Nucleus accumbens (tissue), 56 donors: ENCODE results near the gene TUFT1.
"Not testable (repeated sequence)": the region's sequence is repeated elsewhere in the genome, so short reads cannot be mapped to it uniquely, and the experiment has no call there.

Experiments
- DNase-seq, 56 donors: peaks; one replicate each; lab custom pipeline; 2025; lab: John Stamatoyannopoulos, UW

Gene TUFT1

DNA sequence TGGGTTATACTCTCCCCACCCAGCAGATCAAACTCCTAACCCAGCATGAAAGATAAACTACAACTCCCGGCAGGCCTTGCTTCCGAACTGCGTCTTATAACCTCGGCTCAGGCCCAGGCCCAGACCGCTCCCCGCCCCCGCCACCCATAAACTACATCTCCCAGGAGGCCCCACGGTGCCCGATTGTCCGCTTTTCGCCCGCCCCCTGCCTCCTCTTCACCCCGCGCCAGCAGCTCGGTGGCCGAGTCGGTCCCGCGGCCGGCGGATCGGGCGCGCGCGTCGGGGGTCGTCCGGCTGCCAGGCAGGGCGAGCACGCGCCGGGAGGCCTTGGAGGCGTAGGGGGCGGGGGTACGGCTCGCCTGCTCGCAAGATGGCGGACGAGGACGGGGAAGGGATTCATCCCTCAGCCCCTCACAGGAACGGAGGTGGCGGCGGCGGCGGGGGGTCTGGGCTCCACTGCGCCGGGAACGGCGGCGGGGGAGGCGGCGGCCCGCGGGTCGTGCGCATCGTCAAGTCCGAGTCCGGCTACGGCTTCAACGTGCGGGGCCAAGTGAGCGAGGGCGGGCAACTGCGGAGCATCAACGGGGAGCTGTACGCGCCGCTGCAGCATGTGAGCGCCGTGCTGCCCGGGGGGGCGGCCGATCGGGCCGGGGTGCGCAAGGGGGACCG is 71.9 kb downstream of the TUFT1 start, which contains the start of gene SNX27:
Gene SNX27, plus strand, starts transcription at position 219 of the 669 bp plus-strand sequence. Its CDS starts 152 bp downstream, at position 371.
- peak in 55 of 56 donors; percentile 54 to 97 (median 90) for DNase-seq

GRCh38 chr1:151612501-151613281 is 72.6 kb downstream of the TUFT1 start:
- peak in 41 of 56 donors; percentile 13 to 70 (median 54) for DNase-seq

DNA sequence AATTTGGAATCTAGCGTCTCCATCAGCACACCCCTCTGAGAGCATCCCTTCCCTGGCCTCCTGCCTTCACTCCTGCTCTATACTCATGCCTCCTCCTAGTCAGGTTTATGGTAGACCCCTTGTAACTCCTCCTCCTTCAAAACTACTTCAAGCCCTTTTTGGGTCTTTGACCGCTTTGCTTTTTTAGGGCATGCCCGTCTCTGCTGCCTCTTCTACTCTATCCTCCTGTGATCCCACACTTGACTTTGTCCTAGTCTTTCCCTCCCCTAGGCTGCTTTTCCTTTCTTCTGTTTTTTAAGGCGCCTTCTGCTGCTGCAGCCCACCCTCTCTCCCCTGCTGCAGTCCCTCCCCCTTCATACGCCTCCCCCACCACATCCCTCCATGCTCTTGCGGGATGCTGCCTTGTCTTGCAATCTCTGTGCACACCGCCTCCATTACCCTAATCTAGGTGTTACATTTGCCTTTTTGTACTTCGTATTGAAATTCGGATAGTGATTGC is 73.2 kb downstream of the TUFT1 start:
- DNase-seq = peak in 17 of 56 donors; percentile 4 to 46 (median 14)

DNA sequence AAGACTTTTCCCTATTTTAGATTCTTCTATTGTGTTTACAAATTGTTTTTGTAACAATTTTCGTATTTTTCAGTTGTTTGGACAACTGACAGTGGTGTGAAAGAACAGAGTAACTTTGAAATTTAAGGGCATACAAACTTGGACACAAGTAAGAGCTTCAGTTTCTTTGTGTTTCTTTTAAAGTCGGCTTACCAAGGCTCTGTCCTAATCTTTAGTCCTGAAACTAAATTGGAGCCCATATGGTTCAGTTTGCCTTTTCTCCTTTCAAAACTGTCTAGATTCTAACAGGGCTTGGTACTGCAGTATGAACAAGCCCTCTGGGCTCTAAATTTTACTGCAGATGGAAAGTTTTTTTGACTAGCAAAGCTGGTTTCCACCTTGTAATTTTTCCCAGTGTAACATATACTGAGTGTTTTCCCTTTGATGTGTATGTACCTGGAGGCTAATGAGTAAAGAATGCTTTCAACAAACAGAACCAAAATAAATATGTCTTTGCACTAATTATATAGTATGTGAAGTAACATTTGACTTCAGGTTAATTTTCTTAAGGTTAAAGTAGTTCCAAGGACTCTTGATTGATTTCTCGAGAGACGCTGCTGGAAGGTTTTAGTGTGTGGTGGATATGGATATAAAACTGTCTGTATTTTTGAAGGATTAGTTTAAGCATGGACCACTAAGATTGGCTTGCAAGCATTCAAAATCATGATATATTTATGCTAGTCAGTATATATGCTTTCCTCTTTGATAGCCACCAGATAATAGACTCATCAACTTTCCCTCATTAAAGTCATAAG is 75.8 kb downstream of the TUFT1 start:
- no peak for DNase-seq

GRCh38 chr1:151616505-151616849 is 76.4 kb downstream of the TUFT1 start:
- DNase-seq = no peak

DNA sequence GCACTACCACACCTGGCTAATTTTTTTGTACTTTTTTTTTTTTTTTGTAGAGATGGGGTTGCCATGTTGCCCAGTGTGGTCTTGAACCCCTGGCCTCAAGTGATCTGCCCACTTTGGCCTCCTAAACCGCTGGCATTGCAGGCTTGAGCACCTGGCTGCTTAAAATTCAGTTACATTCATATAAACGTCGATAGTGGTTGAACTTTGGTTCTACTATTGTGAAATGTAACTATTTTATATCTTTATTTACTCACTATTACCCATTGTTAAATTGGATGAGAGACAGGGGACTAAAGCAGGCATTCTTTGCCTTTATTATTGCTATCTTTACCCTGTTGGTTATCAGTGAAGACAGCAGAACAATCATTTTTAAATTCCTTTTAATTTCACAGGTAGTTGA is 77.9 kb downstream of the TUFT1 start:
- no peak for DNase-seq

GRCh38 chr1:151618470-151618869 is 78.4 kb downstream of the TUFT1 start:
- DNase-seq = no peak

DNA sequence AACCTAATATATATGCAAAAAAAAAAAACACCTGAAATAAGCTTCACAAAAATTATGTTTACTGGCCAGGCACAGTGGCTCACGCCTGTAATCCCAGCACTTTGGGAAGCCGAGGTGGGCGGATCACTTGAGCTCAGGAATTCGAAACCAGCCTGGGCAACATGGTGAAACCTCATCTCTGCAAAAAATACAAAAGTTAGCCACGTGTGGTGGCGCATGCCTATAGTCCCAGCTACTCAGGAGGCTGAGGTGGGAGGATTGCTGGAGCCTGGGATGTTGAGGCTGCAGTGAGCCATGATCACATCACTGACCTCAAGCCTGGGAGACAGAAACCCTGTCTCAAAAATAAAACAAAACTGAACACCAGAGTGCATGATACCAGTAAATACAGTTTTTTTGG is 78.9 kb downstream of the TUFT1 start:
- not testable (repeated sequence) for DNase-seq

DNA sequence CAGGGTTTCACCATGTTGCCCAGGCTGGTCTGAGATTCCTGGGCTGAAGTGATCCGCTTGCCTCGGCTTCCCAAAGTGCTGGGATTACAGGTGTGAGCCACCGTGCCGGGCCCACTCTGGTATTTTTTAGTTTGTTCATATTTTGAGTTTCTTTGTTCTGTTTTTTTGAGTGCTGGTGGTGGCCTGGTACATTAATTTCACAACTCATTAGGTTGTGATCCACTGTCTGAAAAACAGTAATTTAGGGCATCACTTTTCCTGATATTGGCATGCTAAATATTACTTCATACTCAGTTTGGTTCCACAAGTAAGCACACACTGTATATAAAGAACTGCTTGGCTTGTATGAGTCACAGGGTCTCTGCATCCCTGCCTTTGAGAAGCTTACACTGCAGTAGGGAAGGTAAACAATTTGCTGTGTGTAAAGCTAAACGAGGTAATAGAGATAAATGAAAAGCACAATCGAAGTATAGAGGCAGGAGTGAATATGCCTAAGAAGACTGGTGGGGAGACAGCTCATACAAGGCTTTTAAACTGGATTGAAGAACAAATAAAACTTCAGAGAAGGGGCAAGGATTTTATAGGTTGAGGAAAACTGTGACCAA is 79.5 kb downstream of the TUFT1 start:
- no peak for DNase-seq

GRCh38 chr1:151620286-151620685 is 80.2 kb downstream of the TUFT1 start:
- DNase-seq = no peak

- DNase-seq = peak in 1 of 56 donors; percentile 4
These were observed 81.2 kb downstream of the TUFT1 start for GRCh38 chr1:151621351-151621750.

DNA sequence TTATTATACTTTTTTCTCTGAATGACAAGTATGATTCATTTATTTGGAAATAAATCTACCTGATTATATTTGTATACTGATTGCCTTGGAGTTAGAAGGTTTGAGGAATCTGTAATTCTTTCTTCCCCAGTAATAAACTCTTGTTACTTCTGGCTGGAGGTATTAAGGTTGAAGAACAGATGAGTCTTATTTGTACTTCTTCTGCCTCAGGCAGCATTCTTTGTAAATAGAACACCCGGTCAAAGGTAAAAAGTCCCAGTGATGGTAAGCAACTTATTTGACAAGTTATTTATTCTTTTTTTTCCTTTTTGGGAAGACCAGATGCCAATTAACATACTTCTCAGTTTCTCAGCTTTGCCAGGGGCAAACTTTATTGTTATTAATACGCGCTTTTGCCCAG is 84.7 kb downstream of the TUFT1 start:
- no peak for DNase-seq

- no peak for DNase-seq
These were observed 86.7 kb downstream of the TUFT1 start for GRCh38 chr1:151626740-151627334.

- no peak for DNase-seq
These were observed 89.2 kb downstream of the TUFT1 start for GRCh38 chr1:151629278-151629677.
